HG02610 (cell line): ENCODE results near the gene IDH3B.
"Not testable (repeated sequence)": the region's sequence is repeated elsewhere in the genome, so short reads cannot be mapped to it uniquely, and the experiment has no call there.

Experiments
- ATAC-seq: cut with Tn5 transposase; IDR thresholded peaks from one replicate; pipeline ENCODE4 v1.9.1; 2021; ENCODE audit warnings: mild to moderate bottlenecking, moderate library complexity; ENCODE audit not compliant: unreplicated experiment

The IDH3B gene

DNA sequence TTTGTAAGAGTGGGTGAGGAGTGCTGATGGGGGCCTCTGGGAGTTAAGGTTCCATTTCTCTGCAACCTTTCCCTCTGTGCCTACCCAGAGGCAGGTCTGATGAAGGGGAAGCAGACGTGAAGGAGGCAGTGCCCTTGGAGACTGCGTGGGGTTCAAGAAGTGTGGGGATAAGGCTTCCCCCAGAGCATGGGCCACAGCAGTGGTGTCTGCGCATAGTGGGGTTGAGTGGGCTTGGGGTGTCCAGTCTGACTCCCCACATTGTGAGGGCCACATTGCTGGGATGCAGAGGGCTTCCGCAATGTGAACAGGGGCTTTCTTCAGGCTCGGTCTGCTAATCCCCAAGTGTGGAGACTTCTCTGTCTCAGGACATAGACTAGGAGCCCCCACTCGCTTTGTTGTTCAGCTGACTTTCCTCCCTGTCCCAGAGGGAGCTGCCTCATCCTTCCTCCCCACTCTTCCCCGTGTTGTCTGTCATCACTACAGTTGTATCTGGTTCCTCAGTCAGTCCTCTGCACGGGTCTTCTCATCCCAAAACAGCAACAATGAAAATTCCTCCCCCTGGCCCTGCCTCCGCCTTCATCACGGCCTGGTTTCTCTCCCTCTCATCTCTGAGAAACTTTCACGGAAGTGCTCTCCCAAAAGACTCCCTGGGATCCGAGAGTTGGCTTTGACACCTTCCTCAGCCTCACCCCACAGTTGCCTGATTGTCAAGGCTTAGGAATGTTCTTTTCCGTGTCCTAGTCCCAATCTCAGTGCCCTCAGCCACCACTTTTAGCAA, 31.4 kb upstream of the IDH3B start:
- ATAC-seq = no peak

DNA sequence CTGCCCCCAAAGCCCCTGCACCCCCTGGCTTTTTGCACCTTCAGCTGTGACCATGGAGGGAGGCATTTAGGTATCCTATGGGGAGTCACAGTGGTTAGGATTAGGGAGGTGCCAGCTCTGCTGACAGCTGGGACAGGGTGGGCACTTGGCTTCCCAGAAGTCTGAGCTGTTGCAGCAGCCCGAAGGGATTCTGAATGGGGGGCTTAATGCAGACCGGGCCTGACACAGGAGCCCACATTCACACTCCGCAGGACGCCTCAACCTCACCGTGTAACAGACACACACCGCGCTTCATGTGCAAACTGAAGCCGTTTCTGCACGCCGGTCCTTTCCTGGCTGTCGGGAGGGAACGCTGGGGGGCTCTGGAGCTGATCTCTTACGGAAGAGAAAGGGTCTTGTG, 30.5 kb upstream of the IDH3B start:
- ATAC-seq = no peak

DNA sequence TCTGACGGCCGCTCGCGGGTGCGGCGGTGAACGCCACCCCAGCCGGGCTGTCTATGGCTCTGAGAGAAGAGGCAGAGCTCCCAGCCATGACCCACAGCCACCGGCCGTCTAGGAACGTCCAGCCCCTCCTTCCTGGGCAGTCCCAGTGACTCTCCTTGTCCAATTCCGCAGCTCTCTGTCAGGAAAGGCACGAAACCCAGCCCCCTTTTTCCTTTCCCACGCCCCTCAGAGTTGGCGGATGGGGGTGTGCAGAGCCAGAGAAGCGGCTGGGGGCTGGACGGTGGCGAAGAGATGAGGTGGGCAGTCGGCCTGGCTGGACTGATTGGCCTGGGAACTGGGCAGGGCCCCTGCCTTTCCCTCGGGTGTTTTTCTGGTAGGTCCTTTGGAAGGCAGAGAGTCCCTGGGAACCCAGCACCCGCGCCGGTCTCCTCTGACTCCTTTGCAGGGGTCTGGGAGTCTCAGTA, 30.0 kb upstream of the IDH3B start:
- ATAC-seq = no peak

DNA sequence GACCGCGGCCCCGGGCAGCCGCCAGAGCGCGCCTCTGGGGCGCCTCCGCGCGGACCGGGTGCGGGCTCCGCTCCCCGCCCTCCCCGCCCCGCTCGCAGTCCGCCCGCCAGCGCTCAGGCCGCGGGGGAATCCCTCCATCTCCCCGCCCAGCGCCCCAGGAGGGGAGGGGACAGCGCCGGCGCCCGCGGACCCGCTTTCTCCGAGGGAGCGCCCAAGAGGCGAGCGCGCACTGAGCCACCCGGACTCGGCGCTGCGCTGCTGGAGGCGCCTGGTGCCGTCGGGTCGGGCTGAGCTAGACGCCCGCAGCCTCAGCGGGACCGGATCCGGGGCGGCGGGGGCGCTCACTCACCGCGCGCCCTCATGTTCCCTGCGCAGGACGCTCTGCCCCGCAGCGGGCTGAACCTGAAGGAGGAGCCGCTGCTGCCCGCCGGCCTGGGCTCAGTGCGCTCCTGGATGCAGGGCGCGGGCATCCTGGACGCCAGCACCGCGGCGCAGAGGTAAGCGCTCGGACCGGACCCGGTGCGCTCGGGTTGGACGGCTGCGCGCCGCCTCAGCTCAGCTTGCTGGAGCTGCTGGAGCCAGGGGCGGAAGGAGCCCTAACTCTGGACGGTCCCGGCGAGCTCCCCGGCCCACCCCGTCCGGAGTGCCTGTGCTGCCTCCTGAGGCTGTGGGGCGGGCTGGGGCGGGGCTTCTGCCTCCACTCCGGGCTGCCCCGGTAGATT, 29.4 kb upstream of the IDH3B start:
- ATAC-seq = no peak

DNA sequence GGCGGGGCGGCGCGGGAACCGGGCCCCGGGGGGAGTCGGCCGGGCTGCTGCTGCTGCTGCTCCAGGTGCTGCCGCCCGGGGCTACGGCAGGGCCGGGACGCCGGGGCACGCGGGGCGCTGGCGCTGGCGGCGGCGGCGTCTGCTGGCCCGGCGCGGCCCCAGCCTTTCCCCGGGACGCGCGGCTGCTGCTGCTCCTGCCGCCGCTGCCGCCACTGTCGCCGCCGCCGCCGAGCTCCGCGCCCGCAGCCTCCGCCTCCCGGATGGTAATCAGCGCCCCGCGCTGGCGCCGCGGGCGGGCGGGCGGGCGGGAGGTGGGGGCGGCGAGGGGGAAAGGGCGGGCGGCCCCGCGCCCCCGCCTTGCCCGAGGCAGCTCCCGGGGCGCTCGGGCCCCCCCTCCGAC, 28.9 kb upstream of the IDH3B start:
- no peak for ATAC-seq

DNA sequence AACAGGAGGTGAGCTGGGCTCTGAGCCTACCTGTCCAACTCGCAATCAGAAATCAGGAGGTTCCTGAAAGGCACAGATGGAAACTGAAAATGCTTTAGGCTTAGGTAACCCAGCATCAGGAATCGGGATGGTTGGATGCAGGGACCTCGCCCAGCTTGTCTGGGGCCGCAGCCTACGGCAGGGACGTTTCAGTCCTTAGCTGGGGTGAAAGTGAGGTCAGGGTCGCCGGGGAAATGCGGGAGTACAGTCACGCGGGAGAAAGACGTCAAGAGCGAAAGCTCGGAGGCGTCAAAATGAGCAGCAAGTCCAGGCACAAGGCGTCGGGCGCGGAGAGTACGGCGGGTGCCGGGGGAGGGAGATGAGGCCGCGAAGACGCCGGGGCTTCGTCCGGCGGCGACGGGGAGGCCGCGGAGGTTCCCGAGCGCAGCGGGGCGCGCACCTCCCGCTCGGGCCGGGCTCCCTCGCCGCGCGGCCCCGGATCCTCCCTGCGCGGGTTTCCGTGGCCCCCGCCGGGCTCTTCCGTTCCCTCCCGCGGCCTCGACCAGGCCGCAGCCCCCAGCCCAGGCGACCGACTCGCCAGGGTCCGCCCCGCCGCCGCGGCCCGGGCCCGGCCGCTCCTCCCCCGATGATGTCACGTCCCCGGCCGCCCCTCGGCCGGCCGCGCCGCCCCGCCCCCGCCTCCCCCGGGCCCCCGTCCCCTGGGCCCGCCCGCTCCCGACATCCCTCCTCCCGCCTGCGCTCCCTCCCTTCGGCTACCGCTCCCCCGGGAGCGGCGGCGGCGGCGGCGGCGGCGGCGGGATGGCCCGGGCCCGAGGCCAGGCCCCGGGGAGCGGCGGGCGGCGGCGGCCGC, 28.2 kb upstream of the IDH3B start, which contains the start of gene EBF4:
TSS of gene EBF4 (plus strand) at position 745 of the 850 bp plus-strand sequence. CDS start 866 bp downstream, outside the sequence.
- no peak for ATAC-seq

DNA sequence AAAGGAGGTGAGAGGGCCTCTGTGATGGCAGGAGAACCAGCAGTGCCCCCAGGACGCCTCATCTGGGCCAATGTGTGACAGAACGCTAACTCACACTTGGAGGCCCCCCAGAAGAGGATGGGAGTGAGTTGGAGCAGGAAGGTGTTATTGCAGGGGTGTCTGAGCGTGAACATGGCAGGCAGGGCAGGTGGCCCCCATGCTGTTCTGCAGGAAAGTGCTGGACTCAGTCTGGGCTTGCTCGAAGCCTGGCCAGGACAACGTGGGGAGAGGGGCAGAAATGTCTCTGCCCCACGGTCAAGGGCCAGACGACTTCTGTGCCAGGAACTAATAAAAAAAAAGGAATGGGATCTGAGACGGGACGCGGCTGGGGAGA, 27.6 kb upstream of the IDH3B start:
- ATAC-seq = no peak

DNA sequence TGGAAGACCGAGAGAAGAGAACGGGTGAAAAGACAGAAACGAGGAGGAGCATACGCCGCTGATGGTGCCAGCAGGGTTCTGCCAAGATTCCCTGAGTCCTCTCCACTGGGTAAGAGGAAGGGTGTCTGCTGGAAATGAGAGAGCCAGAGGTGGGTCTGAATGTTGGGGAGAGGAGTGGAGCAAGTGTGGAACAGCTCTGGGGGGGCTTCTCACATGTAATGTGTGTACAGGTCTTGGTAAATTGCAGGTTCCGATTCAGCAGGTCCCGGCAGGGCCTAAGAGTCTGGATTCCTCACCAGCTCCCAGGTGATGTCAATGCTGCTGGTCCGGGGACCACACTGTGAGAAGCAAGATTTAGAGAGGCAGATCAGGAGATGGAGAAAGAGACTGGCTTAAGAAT, 27.1 kb upstream of the IDH3B start:
- ATAC-seq = no peak

DNA sequence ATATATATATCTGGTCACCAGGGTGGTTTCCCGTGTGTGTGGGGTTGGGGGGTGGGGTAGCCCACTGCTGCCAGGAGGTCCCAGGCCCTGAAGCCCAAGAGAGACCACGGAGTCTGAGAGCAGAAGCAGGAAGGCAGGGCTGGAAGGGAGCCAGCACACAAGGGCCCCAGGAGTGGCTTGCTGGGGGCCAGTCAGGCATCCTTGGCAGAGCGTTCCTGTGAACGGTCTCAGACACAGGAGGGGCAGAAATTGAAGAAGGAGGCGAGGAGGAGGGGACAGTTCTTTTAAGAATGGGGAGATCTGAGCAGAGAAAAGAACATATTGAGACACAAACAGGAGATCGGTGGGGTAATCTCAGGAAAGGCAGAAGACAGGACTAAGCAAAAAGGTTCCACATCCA, 26.7 kb upstream of the IDH3B start:
- ATAC-seq = no peak

DNA sequence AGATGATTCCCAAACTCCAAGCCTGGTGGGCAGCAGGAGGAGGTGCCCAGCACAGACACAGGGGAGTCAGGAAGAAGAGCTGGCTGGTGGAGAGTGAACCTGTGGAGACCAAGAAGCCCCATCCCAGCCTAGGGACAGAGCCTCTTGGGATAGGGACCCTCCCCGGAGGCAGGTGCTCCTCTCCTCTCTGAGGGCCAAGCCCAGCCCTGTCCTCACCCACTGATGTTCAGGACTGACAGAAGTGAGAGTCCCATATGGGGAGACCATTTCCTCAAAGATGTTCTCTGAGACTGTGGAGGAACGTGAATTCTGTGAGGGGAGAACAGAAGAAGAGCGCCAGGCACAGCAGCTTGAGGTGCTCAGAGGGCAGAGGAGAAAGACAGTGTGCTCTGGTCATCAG, 26.2 kb upstream of the IDH3B start:
- ATAC-seq = no peak

DNA sequence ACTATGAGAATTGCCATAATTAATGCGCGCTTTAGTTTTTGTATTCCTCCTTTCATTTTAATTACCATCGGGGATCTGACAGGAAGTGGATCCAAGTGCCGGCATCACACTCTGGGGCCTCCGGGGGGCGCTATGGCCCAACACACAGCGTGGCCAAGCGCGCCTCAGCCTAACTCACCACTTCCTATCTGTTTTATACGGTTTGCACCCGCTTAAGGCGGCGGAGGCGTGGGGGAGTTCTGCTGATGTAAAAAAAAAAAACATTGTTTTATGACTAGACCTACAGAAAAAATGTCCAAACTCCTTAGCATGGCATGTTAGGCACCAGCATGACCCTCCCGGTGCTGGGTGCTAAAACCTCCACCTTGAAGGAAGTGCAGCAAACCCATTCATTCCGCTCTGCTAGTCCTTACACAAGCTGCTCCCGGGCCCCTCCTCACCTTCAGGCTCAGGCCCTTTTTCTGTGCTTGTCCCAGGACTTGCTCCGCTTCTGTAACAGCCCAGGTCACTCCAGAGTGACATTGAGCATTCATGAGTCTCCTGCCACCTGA, 24.1 kb upstream of the IDH3B start:
- ATAC-seq = no peak

DNA sequence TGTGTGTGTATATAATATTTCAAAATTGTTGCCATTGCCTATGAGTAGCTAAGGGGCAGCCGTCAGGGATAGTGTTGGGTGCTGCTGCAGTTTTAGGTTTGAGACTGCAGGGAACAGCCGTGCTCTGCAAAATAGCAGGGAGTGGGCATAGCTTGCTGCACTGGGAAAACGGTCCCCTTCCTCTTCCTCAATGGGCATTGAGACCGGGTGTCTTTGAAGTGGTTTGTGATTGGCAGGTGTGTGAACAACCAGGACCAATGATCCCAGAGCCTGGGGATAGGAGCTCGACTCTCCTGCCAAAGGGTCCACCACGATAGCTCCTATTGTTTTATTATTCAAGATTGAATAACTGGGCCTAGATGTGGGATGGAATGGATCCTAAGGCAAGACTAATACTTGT, 23.5 kb upstream of the IDH3B start:
- ATAC-seq = no peak

DNA sequence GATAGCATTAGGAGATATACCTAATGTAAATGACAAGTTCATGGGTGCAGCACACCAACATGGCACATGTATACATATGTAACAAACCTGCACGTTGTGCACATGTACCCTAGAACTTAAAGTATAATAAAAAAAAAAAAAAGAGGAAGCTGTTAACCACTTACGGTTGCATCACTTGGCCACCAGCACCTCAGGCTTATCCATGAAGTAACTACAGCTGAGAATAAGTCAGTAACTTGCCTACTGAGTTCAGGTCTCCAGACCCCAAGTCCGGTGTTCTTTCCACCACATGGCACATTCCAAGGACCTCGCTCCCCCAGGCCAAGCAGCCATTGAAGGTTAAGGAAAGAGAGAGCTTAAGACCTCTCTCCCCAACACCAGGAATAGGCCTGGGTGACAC, 20.8 kb upstream of the IDH3B start:
- ATAC-seq = not testable (repeated sequence)

DNA sequence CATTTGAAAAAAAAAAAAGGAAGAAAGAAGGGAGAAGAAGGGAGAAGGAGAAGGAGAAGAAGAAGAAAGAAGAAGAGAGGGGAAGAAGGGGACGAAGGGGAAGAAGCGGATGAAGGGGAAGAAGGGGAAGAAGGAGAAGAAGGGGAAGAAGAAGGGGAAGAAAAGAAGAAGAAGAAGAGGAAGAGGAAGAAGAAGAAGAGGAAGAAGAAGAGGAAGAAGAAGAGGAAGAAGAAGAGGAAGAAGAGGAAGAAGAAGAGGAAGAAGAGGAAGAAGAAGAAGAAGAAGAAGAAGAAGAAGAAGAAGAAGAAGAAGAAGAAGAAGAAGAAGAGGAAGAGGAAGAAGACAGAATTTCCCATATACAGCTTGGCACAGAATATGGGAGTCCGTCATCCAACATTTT, 18.0 kb upstream of the IDH3B start:
- not testable (repeated sequence) for ATAC-seq

DNA sequence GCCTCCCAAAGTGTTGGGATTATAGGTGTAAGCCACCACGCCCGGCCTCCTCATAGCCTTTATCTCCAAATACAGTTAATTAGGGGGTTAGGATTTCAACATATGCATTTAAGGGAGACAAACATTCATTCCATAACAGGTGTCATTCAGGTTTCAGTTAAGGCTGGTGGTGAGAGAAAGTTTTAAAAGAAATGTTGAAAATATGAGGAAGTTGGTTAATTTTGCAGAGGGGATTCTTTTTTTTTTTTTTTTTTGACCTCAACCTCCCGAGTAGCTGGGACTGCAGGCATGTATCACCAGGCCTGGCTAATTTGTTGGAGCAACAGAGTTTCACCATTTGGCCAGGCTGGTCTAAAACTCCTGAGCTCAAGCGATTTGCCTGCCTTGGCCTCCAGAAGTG, 16.0 kb upstream of the IDH3B start:
- ATAC-seq = no peak

DNA sequence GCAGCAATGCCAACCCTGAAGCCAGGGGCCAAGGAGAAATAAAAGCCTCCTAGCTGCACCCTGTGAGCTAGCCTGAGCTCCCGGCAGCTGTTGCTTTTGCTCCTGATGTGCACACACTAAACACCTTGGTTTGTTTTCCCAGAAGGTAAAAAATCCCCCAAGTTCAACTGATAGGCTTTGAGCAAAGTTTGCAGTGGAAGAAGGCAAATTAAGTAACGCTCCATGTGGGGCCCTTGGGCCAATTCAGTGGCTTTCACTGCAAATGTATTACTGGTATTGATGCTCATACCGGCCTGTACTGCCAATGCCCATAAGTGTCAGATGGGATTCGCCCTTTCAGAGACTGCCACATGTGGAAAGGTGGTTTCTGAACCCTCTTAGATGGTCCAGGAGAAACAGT, 9.4 kb upstream of the IDH3B start:
- no peak for ATAC-seq

DNA sequence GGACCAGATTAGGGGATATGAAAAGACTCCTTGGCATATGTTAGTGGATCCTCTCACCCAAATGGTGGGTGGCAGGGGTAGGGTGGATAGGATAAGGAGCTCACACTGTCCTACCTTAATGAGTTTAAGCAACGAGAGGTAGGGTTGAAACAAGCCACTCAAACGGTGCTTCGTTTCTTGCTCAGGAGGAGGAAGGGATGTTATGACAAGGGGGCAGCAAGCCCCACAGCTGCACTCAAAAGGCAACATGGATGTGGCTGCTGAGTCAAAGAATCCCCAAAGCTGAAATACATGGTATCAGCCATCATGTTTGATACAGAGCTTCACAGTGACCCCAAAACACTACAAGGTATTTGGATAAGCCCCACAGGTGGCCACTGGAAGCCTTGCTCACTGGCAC, 8.4 kb upstream of the IDH3B start:
- no peak for ATAC-seq

DNA sequence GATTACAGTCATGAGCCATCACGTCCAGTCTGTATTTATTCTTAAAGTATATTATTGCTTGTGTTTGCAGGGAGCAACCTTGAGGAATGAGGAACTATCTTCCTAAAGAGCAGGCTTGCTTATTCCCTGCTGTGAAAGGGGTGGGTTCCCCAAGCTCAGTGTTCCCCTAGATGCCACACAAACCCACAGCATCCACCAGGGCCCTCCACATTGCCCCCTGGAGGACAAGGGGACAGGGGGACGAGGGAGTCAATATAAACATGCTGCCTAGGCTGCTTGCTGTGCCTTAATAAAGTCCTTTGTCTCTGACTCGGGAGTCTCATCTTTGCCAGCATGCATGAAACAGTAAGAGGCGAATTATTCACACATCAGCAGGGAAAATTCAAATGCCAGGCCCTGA, 8.0 kb upstream of the IDH3B start:
- no peak for ATAC-seq

DNA sequence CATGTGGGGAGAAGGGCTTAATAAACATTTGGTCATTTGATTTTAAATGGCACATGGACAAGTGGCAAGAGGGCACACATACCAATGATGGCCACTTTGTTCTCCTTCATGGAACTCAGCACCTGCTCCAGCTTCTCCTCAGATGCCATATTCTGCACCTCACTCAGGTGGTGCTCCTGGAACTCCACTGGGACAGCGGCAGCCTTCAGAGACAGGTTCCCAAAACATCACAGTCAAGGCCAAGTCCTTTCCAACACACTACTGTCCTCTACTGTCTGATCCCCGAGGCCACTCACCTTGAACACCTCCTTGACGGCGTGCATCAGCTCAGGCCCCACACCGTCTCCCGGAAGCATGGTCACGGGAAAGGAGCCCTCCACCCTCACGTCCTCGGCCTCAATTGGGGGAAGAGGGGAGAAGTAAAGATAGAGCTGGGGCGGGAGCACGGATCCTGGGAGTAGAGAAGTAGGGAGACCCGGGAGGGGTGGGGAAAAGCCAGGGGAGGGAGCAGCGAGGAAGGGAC, 591 bp downstream of the IDH3B start:
- no peak for ATAC-seq

DNA sequence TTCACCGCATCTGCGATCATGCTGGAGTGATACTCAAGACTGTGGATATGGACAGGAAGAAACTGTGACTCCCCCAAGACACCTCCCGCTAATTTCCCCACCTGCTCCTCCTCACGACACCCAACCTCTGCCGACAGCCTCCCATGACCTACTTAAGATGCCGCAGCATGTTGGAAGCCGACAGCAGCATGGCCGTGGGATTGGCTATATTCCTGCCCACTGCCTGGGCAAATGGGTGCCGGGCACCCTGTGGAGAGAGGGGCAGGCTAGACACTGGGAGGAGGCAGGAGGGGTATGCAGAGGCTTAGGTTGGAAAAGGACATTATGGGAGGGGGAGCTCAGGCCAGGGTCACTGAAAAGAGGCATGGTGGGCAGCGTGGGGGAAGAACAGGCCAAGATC, 4.5 kb downstream of the IDH3B start:
- ATAC-seq = no peak
